Small intestine (tissue), 7 donors: ENCODE measurements around the gene MYCBPAP. TPM values are rescaled to one million over a fixed set of nuclear protein-coding genes. Genes with fewer than 3 reads are reported as not detected.

Experiments
- DNase-seq, 2 donors: peaks; one replicate each; pipeline versions ENCODE4 v3.0.0 to v3.0.0-alpha.2; 2013
- FAIRE-seq: peaks from 2 replicates; lab custom pipeline; 2012; peaks lifted over from hg19 to GRCh38; lab: Jason Lieb, UNC
- H3K27ac ChIP-seq, 3 donors: one replicate each; pipeline ENCODE4 v1.5.1; 2013; ENCODE audit warnings: low read length in 2 of 3, mild to moderate bottlenecking in 2 of 3, control low read depth in 1 of 3, inconsistent platforms in 1 of 3, low read depth in 1 of 3, moderate library complexity in 1 of 3
- H3K27me3 ChIP-seq, 3 donors: one replicate each; pipeline ENCODE4 v1.6.1; 2013; ENCODE audit warnings: low read length in 3 of 3, inconsistent platforms in 1 of 3; ENCODE audit not compliant: control insufficient read depth in 3 of 3, insufficient read depth in 3 of 3
- H3K36me3 ChIP-seq, 3 donors: one replicate each; pipeline ENCODE4 v1.6.1; 2013; ENCODE audit warnings: low read length in 3 of 3, inconsistent platforms in 1 of 3, low read depth in 1 of 3, mild to moderate bottlenecking in 1 of 3, moderate library complexity in 1 of 3; ENCODE audit not compliant: control insufficient read depth in 3 of 3, insufficient read depth in 2 of 3
- H3K4me1 ChIP-seq, 3 donors: one replicate each; pipeline ENCODE4 v1.6.1; 2013; ENCODE audit warnings: low read length in 2 of 3, inconsistent platforms in 1 of 3, low read depth in 1 of 3, mild to moderate bottlenecking in 1 of 3, moderate library complexity in 1 of 3; ENCODE audit not compliant: control insufficient read depth in 3 of 3, insufficient read depth in 2 of 3
- H3K4me3 ChIP-seq, 3 donors: one replicate each; pipeline ENCODE4 v1.5.1; 2013; ENCODE audit warnings: low read length in 3 of 3, control low read depth in 1 of 3, inconsistent platforms in 1 of 3, low read depth in 1 of 3, mild to moderate bottlenecking in 1 of 3, moderate library complexity in 1 of 3
- H3K9me3 ChIP-seq, 2 donors: one replicate each; pipeline ENCODE4 v1.6.1; 2013; ENCODE audit warnings: low read depth in 1 of 2, low read length in 1 of 2; ENCODE audit not compliant: control insufficient read depth in 2 of 2, insufficient read depth in 1 of 2
- WGBS, 3 donors: extraction: QIAGEN DNeasy Blood & Tissue Kit; methylation state at CpG; one replicate each; pipeline ENCODE4 v1.1.7; 2013; 5-methylcytosine and 5-hydroxymethylcytosine counted together
- polyA plus RNA-seq, 4 donors: library from polyadenylated mRNA; stranded (reverse) in 3 of 4; unstranded in 1 of 4; fragments of 200-250 nt in 3 of 4; fragments of 120-200 nt in 1 of 4; gene quantifications; one replicate each; pipeline versions ENCODE4 v1.2.1 to v1.2.3, GENCODE V29; 2013
- donor health status: healthy with polysubstance abuse.
- donor health status: control.
- donor health status: control.
- donor health status: Bipolar disorder and iron deficiency.
- donor health status: healthy.

MYCBPAP gene
- polyA plus RNA-seq, 4 donors, result 0.13 to 1.6 (median 0.45) TPM; not detected in 1

GRCh38 chr17:50479522-50480141 lies 28.6 kb upstream of the MYCBPAP start:
- peaks cover 2 to 38% (median 2%) of the 10 kb centered on the region in 3 donors for H3K36me3 ChIP-seq
- no peak for FAIRE-seq
- no peaks in the 10 kb centered on the region for H3K27me3 ChIP-seq
- H3K4me3 ChIP-seq, result peak overlapping the region; percentile 45 to 84 (median 66)
- DNase-seq, result peak; percentile 82 to 88
- H3K27ac ChIP-seq, result peak overlapping the region in 2 of 3 donors; percentile 87 to 91
- WGBS, 3 donors, result 11 to 16% (median 15%) methylated on average over 19 of the region's 19 CpGs
- H3K4me1 ChIP-seq, result peaks cover 1 to 22% (median 6%) of the 10 kb centered on the region in 3 donors
- no peaks in the 10 kb centered on the region for H3K9me3 ChIP-seq

- Histone ChIP-seq H3K27ac (no peak overlapping the region), H3K27me3 (no peaks in the 10 kb centered on the region), H3K4me1 (peaks cover 1 to 22% (median 6%) of the 10 kb centered on the region in 3 donors), H3K36me3 (peaks cover 2 to 40% (median 4%) of the 10 kb centered on the region in 3 donors), H3K9me3 (no peaks in the 10 kb centered on the region), H3K4me3 (no peak overlapping the region)
- no peak for FAIRE-seq
- no peak for DNase-seq
- 81 to 86% (median 86%) methylated on average over 7 of the region's 7 CpGs for WGBS, 3 donors
Measured at GRCh38 chr17:50480142-50480764, 28.0 kb upstream of the MYCBPAP start.

GRCh38 chr17:50480854-50481490 lies 27.3 kb upstream of the MYCBPAP start:
- WGBS, 3 donors, result 91 to 92% (median 92%) methylated on average over 2 of the region's 2 CpGs
- peaks cover 4 to 43% (median 5%) of the 10 kb centered on the region in 3 donors for H3K36me3 ChIP-seq
- H3K4me1 ChIP-seq, result peaks cover 1 to 20% (median 6%) of the 10 kb centered on the region in 3 donors
- no peaks in the 10 kb centered on the region for H3K27me3 ChIP-seq
- no peak overlapping the region for H3K27ac ChIP-seq
- FAIRE-seq (no peak), DNase-seq (no peak)
- no peaks in the 10 kb centered on the region for H3K9me3 ChIP-seq
- H3K4me3 ChIP-seq, result no peak overlapping the region

- no peak for FAIRE-seq
- H3K27ac ChIP-seq, result no peak overlapping the region
Measured at GRCh38 chr17:50481648-50482047, 26.6 kb upstream of the MYCBPAP start.

GRCh38 chr17:50482110-50482509 lies 26.1 kb upstream of the MYCBPAP start:
- peaks cover 0 to 14% (median 6%) of the 10 kb centered on the region in 3 donors for H3K4me1 ChIP-seq
- H3K4me3 ChIP-seq, result no peak overlapping the region
- no peak for FAIRE-seq

More at GRCh38 chr17:50481648-50482047, 26.6 kb upstream of the MYCBPAP start:
- 76 to 79% (median 78%) methylated on average over 4 of the region's 4 CpGs for WGBS, 3 donors
- peaks cover under 1 to 16% (median 6%) of the 10 kb centered on the region in 3 donors for H3K4me1 ChIP-seq
- DNase-seq, result no peak
- H3K36me3 ChIP-seq, result peaks cover 4 to 49% (median 6%) of the 10 kb centered on the region in 3 donors
- no peaks in the 10 kb centered on the region for H3K27me3 ChIP-seq
- no peak overlapping the region for H3K4me3 ChIP-seq
- no peaks in the 10 kb centered on the region for H3K9me3 ChIP-seq

GRCh38 chr17:50482516-50482915 lies 25.7 kb upstream of the MYCBPAP start:
- no peak for FAIRE-seq
- peaks cover 4 to 53% (median 6%) of the 10 kb centered on the region in 3 donors for H3K36me3 ChIP-seq
- peak; percentile 89 to 95 for DNase-seq
- no peak overlapping the region for H3K4me3 ChIP-seq
- no peaks in the 10 kb centered on the region for H3K9me3 ChIP-seq
- H3K27me3 ChIP-seq, result no peaks in the 10 kb centered on the region
- 6 to 9% (median 6%) methylated on average over 7 of the region's 7 CpGs for WGBS, 3 donors
- peak overlapping the region in 2 of 3 donors; percentile 41 to 57 for H3K27ac ChIP-seq
- H3K4me1 ChIP-seq, result peaks cover 0 to 14% (median 6%) of the 10 kb centered on the region in 3 donors

More at GRCh38 chr17:50482110-50482509, 26.1 kb upstream of the MYCBPAP start:
- H3K27ac ChIP-seq, result no peak overlapping the region
- DNase-seq, result no peak
- H3K9me3 ChIP-seq, result no peaks in the 10 kb centered on the region
- no peaks in the 10 kb centered on the region for H3K27me3 ChIP-seq
- WGBS, 3 donors, result 77 to 88% (median 82%) methylated on average over 20 to 23 of the region's 23 CpGs
- H3K36me3 ChIP-seq, result peaks cover 4 to 49% (median 6%) of the 10 kb centered on the region in 3 donors

GRCh38 chr17:50483266-50483665 lies 25.0 kb upstream of the MYCBPAP start:
- H3K27ac ChIP-seq, result no peak overlapping the region
- H3K27me3 ChIP-seq, result no peaks in the 10 kb centered on the region
- H3K36me3 ChIP-seq, result peaks cover 4 to 60% (median 6%) of the 10 kb centered on the region in 3 donors
- H3K4me3 ChIP-seq, result no peak overlapping the region
- no peaks in the 10 kb centered on the region for H3K9me3 ChIP-seq
- no peak for DNase-seq
- H3K4me1 ChIP-seq, result peaks cover 0 to 11% (median 6%) of the 10 kb centered on the region in 3 donors
- WGBS, 3 donors, result 85 to 92% (median 91%) methylated on average over 5 of the region's 5 CpGs
- FAIRE-seq, result no peak
